Pancreas (tissue), 10 donors: ENCODE measurements around the gene GNAQ. TPM values are rescaled to one million over a fixed set of nuclear protein-coding genes. Genes with fewer than 3 reads are reported as not detected.
A peak's percentile ranks its signal among the peaks of the same experiment; 100 is the strongest.

ENCODE experiments used
- ATAC-seq, 4 donors: fragments of 200-7000 bp; cut with Tn5 transposase; one replicate each; pipeline versions ENCODE4 v1.8.0 to v1.9.1; 2020; ENCODE audit warnings: mild to moderate bottlenecking in 4 of 4, moderate library complexity in 4 of 4
- DNase-seq, 6 donors: peaks; one replicate each; pipeline ENCODE4 v3.0.0-alpha.2; 2020
- FAIRE-seq: peaks from 2 replicates; lab custom pipeline; 2012; peaks lifted over from hg19 to GRCh38; lab: Jason Lieb, UNC
- H3K27ac ChIP-seq, 4 donors: fragments of 200-600 bp; sonication (generic); 1 replicate in 3 of 4; 2 replicates in 1 of 4; pipeline versions ENCODE4 v1.5.0 to v1.8.0; 2020
- H3K27me3 ChIP-seq, 4 donors: fragments of 200-600 bp; one replicate each; pipeline ENCODE4 v1.8.0; 2021
- H3K36me3 ChIP-seq, 3 donors: fragments of 200-600 bp; sonication (generic) in 1 of 3; one replicate each; pipeline versions ENCODE4 v1.5.0 to v1.8.0; 2020 to 2021
- H3K4me1 ChIP-seq, 3 donors: fragments of 200-600 bp; one replicate each; pipeline ENCODE4 v1.8.0; 2021
- H3K4me3 ChIP-seq, 4 donors: fragments of 200-600 bp; sonication (generic) in 2 of 4; one replicate each; pipeline versions ENCODE4 v1.5.0 to v1.8.0; 2020 to 2021
- H3K9me3 ChIP-seq, 4 donors: fragments of 200-600 bp; one replicate each; pipeline ENCODE4 v1.8.0; 2021
- CTCF ChIP-seq, 4 donors: fragments of 200-600 bp; sonication (generic) in 3 of 4; IDR thresholded peaks; one replicate each; pipeline versions ENCODE4 v1.5.0 to v1.8.0; 2021; ENCODE audit warnings: antibody characterized with exemption in 4 of 4
- WGBS, 2 donors: extraction: QIAGEN DNeasy Blood & Tissue Kit; methylation state at CpG; one replicate each; pipeline ENCODE4 v1.1.7; 2013; 5-methylcytosine and 5-hydroxymethylcytosine counted together
- intact Hi-C, 3 donors: fragments of 100-400 bp; cut with DNase I; formaldehyde crosslinking; loops; one replicate each; pipeline versions ENCODE4 v1.11.1 to v1.14.2; 2022
- polyA plus RNA-seq, 2 donors: library from polyadenylated mRNA; stranded (reverse); fragments of 200-250 nt; gene quantifications; one replicate each; pipeline ENCODE4 v1.2.3, GENCODE V29; 2013
- total RNA-seq, 6 donors: library from RNA; stranded (reverse); fragmentation: NEBNext Ultra II Directional in 4 of 6; extraction: Animal tissue kit (Norgen Biotek cat#: 25700) in 4 of 6; gene quantifications; one replicate each; pipeline versions ENCODE4 v1.2.1 to v1.2.4, GENCODE V29; 2021 to 2023
- donor health status: healthy with polysubstance abuse.
- donor health status: DM: no; HTN: no; CAD: no; lungs with moderate emphysema.
- donor health status: DM: no; HTN: no; CAD: no.
- donor health status: control.
- donor health status: control.
- donor health status: Bipolar disorder and iron deficiency.
- donor health status: DM: yes; HTN: yes; CAD: no.
- donor health status: DM: no; HTN: no; CAD: no.
- donor health status: DM: no; HTN: no; CAD: no.
- donor health status: DM: yes; HTN: yes; CAD: no.

GNAQ gene
- total and polyA plus RNA-seq, 8 donors: 6.7 to 33.8 (median 18.2) TPM

GRCh38 chr9:77809552-77809951 lies 222.1 kb downstream of the GNAQ start:
- TF ChIP-seq CTCF (IDR thresholded peaks at IDR 0.05): no peak
- WGBS, 2 donors: 93 to 97% methylated on average over 1 of the region's 1 CpG

GRCh38 chr9:77808751-77809081 lies 222.9 kb downstream of the GNAQ start:
- Histone ChIP-seq H3K27me3 (no peaks in the 10 kb centered on the region), H3K27ac (no peak overlapping the region), H3K4me3 (no peak overlapping the region), H3K4me1 (peaks cover 0 to 3% (median 0%) of the 10 kb centered on the region in 3 donors), H3K36me3 (no peaks in the 10 kb centered on the region), H3K9me3 (no peaks in the 10 kb centered on the region)
- no peak for DNase-seq
- intact Hi-C loops: no loop called here
- FAIRE-seq: no peak
- ATAC-seq: no peak
- no peak for TF ChIP-seq CTCF (IDR thresholded peaks at IDR 0.05)
- 25 to 28% methylated on average over 2 of the region's 2 CpGs for WGBS, 2 donors

More at GRCh38 chr9:77809552-77809951, 222.1 kb downstream of the GNAQ start:
- Histone ChIP-seq H3K4me3 (no peak overlapping the region), H3K4me1 (peaks cover 0 to 3% (median 0%) of the 10 kb centered on the region in 3 donors), H3K9me3 (no peaks in the 10 kb centered on the region), H3K27me3 (no peaks in the 10 kb centered on the region), H3K27ac (no peak overlapping the region), H3K36me3 (no peaks in the 10 kb centered on the region)
- FAIRE-seq (no peak), DNase-seq (no peak), ATAC-seq (no peak)
- intact Hi-C loops: no loop called here

- FAIRE-seq (peak; percentile 5), ATAC-seq (peak in 1 of 4 donors; percentile 21), DNase-seq (no peak)
- no peaks in the 10 kb centered on the region for H3K9me3 ChIP-seq
- 61 to 62% methylated on average over 6 of the region's 6 CpGs for WGBS, 2 donors
- no peaks in the 10 kb centered on the region for H3K27me3 ChIP-seq
- no peak overlapping the region for H3K4me3 ChIP-seq
- H3K27ac ChIP-seq: no peak overlapping the region
- no peak for TF ChIP-seq CTCF (IDR thresholded peaks at IDR 0.05)
- intact Hi-C loops: no loop called here
- no peaks in the 10 kb centered on the region for H3K36me3 ChIP-seq
- peaks cover 0 to 3% (median 0%) of the 10 kb centered on the region in 3 donors for H3K4me1 ChIP-seq
Observed at GRCh38 chr9:77807846-77808750, 223.5 kb downstream of the GNAQ start.

GRCh38 chr9:77807281-77807683 lies 224.3 kb downstream of the GNAQ start:
- Histone ChIP-seq H3K9me3 (no peaks in the 10 kb centered on the region), H3K4me3 (no peak overlapping the region), H3K27ac (no peak overlapping the region), H3K36me3 (no peaks in the 10 kb centered on the region), H3K27me3 (no peaks in the 10 kb centered on the region), H3K4me1 (peaks cover 0 to 3% (median 3%) of the 10 kb centered on the region in 3 donors)
- 77 to 79% methylated on average over 2 of the region's 2 CpGs for whole genome bisulfite sequencing, 2 donors
- no peak for DNase-seq
- ATAC-seq: peak in 2 of 4 donors; percentile 26 to 62
- intact Hi-C loops: no loop called here
- no peak for TF ChIP-seq CTCF (IDR thresholded peaks at IDR 0.05)
- FAIRE-seq: no peak

- WGBS, 2 donors: 95% methylated on average over 5 of the region's 5 CpGs
- Histone ChIP-seq H3K27ac (no peak overlapping the region), H3K27me3 (no peaks in the 10 kb centered on the region), H3K9me3 (no peaks in the 10 kb centered on the region), H3K4me1 (peaks cover 0 to 3% (median 3%) of the 10 kb centered on the region in 3 donors), H3K4me3 (no peak overlapping the region), H3K36me3 (no peaks in the 10 kb centered on the region)
- intact Hi-C loops: no loop called here
- FAIRE-seq (no peak), ATAC-seq (no peak), DNase-seq (no peak)
- TF ChIP-seq CTCF (IDR thresholded peaks at IDR 0.05): no peak
Observed at GRCh38 chr9:77806741-77807140, 224.9 kb downstream of the GNAQ start.
